GM19035 (cell line): ENCODE results near the gene MRPS34.
A peak's percentile ranks its signal among the peaks of the same experiment; 100 is the strongest.

ENCODE experiments used
- ATAC-seq: cut with Tn5 transposase; IDR thresholded peaks from one replicate; pipeline ENCODE4 v1.9.1; 2021; ENCODE audit not compliant: unreplicated experiment

Gene MRPS34

GRCh38 chr16:1771188-1771863, 1.6 kb downstream of the MRPS34 start, which contains the start of gene NME3:
NME3 (minus strand) TSS chr16:1771543; CDS start chr16:1771534, 9 bp downstream.
- peak; percentile 33 for ATAC-seq

DNA sequence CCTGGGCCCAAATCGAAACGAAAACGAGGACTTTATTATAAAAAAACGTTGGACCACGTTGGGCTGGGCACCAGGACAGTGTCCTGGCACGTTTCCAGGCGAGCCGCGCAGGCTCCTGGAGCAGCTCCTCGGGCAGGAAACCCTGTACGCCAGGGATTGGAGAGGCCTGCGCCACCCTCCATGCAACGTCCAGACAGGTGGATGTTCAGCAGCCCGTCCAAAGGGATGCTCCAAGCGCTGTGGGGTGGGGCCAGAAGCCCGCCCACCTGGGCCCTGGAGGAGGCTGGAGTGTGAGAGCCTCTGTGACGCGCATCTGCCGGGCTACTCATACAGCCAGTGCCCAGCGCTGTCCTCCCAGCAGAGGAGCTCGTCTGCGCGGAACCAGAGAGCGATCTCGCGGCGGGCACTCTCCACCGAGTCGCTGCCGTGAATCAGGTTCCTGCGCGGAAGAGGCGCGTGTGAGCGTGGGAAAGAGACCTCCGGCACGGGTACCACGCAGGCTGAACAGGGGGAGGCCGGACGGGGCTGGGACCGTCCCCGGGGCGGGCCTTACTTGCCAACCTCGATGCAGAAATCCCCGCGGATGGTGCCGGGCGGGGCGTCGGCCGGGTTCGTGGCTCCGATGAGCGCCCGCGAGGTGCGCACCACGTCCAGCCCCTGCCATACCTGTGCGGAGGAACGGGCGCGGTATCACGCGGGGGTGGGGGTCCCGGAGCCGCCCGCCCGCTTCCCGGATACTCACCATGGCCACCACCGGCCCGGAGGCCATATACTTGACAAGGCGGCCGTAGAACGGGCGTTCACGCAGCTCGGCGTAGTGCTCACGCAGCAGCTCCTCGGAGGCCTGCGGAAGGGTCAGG, 2.4 kb downstream of the MRPS34 start:
- no peak for ATAC-seq

GRCh38 chr16:1769402-1770300, 3.3 kb downstream of the MRPS34 start:
- no peak for ATAC-seq

DNA sequence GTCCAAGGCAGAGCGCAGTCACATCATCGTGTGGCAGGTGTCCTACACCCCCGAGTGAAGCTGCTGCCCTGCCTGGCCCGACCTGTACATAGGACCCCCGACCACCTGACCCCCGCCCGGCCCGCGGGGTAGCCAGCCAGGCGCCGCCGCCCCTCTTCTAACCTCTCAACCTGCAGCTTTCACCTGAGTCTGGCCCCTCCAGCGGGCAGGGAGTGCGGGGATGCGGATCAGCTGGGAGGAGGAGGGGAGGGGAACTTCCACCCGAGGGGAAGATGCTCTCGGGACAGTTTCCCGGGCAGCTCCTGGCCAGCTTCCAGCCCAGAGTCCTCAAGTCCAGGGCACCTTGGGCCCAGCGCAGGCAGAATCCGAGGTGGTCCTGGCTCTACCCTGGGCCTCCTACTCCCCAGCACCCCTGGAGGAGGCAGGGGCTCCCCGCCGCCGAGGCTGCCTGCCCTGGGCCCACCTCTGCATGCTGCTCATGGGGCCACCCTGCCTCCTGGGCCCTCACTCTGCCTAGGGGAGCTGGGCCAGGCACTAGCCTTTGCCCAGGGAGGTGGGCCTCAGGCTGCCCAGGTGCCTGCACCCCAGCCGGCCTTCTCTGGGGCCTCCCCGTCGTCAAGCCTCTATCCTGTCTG, 4.0 kb downstream of the MRPS34 start:
- ATAC-seq, result no peak

DNA sequence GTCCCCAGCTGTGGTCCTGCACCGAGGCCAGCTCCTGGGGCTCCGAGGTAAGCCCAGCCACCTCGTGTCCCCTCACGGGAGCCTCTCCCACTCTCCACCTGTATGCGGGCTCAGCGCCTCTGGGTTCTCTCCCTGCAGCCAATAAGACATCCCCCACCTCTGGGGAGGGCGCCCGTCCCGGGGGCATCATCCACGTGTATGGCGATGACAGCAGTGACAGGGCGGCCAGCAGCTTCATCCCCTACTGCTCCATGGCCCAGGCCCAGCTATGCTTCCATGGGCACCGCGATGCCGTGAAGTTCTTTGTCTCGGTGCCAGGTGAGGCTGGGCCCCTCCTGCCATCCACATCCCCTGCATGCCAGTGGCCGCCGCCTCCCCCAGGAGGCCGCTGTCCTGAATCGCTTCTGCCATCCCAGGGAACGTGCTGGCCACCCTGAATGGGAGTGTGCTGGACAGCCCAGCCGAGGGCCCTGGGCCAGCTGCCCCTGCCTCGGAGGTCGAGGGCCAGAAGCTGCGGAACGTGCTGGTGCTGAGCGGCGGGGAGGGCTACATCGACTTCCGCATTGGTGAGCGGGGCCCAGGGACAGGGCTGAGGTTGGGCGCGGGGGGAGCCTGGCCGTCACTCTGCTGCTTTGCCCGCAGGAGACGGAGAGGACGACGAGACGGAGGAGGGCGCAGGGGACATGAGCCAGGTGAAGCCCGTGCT, 4.7 kb downstream of the MRPS34 start:
- ATAC-seq, result no peak

- no peak for ATAC-seq
Observed at GRCh38 chr16:1767116-1767994, 5.6 kb downstream of the MRPS34 start.

- ATAC-seq, result no peak
Observed at GRCh38 chr16:1766701-1767100, 6.2 kb downstream of the MRPS34 start.

GRCh38 chr16:1766231-1766630, 6.7 kb downstream of the MRPS34 start:
- ATAC-seq, result no peak

GRCh38 chr16:1765826-1766225, 7.1 kb downstream of the MRPS34 start:
- ATAC-seq, result no peak

- no peak for ATAC-seq
Observed at GRCh38 chr16:1764971-1765370, 8.0 kb downstream of the MRPS34 start.

GRCh38 chr16:1763521-1764511, 9.1 kb downstream of the MRPS34 start:
- no peak for ATAC-seq

GRCh38 chr16:1762879-1763520, 9.9 kb downstream of the MRPS34 start:
- no peak for ATAC-seq

- no peak for ATAC-seq
Observed at GRCh38 chr16:1762196-1762878, 10.6 kb downstream of the MRPS34 start.

DNA sequence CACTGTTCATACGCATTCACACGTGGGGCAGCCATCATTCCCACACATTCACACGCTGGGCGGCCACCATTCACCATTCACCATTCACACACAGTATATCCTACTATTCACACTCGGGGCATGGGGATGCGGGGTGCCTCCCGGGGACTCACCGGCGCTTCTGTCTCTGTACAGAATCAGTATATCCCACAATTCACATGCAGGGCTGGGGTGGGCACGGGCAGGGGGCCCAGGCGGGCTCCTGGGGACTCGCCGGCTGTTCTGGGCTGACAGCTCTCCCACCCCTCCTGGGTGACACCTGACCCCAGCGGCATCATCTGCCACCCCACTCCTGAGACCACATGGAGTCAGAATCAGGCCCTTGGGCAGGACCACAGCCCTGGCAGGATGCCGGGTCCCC, 11.2 kb downstream of the MRPS34 start:
- no peak for ATAC-seq

DNA sequence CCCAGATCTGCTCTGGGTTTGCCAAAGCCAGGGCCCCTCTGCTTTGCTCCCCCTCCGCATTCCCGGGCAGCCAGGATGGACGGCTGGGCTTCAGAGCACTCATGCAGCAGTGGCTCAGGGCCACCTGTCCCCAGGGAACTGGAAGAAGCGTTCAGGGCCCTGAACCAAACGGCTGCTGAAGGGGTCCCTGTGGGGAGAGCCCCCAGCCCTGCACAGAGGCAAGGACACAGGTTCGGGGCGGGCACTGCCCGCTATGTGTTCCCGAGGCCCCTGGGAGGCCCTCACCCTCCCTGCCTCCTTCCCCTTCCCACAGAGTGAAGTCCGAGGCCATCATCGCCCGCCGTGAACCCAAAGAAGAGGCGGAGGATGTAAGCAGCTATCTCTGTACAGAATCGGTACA, 12.0 kb downstream of the MRPS34 start:
- ATAC-seq, result no peak

DNA sequence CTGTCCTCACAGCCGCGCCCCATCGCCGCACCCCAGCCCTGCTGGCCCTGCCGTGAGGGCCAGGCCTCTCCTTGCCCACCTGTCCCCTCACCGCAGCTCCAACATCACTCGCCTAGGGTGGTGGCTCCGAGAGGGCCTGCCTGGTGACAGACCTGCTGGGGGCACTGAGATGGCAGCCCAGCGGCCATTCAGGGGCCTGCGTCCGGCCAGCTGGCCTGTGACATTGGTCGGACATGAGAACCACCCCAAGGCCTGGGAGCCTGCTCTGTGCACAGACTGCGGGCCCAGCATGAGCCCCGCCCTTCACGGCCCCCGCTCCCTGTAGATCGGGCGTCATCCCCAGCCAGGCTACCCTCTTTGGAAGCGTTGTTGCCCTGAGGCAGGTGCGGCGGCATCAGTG, 13.4 kb downstream of the MRPS34 start:
- no peak for ATAC-seq

GRCh38 chr16:1758923-1759322, 14.0 kb downstream of the MRPS34 start:
- no peak for ATAC-seq
